Measurements from ENCODE around the gene GATA5. TPM values are rescaled to one million over a fixed set of nuclear protein-coding genes. Genes with fewer than 3 reads are reported as not detected.

GATA5 gene
- total RNA-seq, 1 experiment from 2014 or later = 0.10 TPM

DNA sequence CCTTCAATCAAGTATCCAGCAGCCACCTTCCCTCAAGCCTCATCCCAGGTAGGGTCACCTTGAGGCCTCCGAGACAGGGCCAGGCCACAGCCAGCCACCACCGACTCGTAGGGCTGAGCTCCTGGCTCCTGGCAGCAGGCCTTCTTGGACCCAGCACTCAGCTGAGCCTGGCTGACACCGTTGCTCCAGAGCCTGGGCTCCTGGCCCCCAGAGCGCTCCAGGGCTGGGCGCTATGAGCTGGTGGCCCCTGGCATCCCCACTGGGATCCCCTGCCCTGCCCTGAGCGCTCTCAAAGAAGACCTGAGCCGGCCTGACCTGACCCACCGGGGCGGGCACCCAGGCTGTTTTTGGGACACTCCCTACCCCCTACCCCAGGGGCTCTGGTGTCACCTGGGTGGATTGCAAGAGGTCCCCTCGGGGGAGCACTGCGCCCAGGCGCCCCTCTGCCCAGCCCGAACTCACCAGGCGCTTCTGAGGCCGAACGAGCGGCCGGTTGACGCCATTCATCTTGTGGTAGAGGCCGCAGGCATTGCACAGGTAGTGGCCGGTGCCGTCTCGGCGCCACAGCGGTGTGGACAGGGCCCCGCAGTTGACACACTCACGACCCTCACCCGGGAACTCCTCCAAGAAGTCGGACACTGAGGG is 2.7 kb downstream of the GATA5 start:
- DNase-seq (ENCODE audit: low spot score) = no peak

DNA sequence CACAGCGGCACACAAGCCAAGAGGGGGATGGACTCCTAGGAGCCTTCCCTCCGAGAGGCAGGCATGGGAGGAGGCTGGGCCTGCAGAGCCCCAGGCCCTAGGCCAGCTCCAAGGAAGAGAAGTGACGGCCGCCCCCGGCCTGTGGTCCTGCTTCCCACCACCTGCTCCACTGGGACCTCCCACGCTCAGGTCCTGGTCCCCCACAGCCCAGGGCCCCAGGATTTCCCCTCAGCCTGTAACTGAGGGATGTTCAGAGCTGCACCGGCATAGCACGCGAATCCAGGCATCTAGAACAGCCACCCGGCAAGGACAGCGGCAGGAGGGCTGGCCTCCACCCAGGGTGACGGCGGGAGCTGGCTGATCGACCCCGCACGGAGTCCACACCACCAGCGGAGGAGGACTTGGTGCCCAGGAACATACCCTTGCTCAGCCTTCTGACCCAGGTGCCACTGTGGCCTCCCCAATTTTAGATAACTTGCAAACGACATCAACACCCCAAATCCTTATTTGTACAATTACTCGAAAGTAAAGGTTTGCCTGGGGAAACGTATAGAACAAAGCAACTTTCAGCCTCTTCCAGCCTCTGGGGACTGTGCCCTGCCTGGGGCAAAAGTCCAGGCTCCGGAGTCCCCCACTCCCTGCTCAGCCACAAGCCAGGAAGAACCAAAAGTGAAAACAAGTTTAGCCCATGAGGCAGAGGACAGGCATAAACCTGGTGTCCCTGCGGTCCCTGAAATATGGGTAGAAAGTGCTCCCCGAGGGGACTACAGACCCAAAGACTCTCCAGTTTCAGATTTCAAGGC is 3.5 kb downstream of the GATA5 start:
- no peak for DNase-seq (ENCODE audit: low spot score)

DNA sequence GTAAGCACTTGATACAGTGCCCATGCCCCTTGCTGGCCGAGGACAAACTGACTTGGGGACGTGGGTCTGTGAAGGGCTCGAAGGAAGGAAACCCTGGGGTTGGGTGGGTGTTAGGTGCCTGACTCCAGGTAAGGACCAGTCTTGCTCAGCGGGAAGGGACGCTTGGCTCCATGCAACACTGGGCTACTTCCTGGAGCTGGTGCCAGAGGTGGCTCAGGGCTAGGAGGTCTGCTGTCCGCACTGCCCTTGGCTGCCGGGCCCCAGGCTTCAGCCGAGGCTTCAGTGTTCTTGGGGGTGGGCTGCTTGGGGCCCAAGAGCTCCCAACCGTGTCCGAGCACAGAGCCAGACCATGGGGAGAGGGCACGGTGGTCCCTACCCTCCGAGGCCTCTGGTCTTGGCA is 5.3 kb downstream of the GATA5 start:
- DNase-seq (ENCODE audit: low spot score) = no peak

DNA sequence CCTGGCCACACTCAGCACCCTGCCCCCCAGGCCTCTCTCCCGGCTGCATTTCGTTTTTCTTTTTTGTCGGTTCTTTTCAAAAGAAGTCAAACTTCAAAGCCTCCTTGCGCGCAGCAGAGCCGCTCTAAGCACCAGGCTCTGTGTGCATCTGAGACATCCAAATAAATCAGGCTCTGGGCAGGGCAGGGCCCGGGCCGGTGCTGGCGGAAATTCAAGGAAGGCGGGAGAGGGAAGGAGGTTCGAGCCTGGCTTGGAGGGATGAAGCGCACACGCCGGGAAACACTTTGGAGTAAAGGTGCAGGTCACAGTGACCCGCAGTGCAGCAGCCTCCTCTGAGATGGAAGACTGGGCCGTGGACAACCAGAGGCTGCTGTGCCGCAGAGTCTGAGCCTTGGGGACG is 5.8 kb downstream of the GATA5 start:
- DNase-seq (ENCODE audit: low spot score) = no peak

DNA sequence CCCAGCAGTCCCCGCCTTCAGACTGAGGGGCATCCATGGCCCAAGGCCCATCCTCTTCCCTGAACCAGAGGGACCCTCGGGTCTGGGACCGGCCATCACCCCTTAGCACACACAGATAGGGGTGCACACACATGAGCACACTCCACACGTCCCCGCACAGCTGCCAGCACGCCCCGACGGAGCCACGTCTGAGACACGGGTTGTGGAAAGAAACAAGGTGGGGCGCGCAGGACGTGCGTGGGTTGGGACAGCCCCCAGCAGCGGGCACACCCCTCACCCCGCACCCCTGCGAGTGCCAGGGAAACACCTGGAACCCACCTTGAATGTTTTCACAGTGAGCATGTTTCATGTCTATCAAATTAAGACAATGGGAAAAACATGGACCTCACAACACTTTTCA is 6.4 kb downstream of the GATA5 start:
- no peak for DNase-seq (ENCODE audit: low spot score)

DNA sequence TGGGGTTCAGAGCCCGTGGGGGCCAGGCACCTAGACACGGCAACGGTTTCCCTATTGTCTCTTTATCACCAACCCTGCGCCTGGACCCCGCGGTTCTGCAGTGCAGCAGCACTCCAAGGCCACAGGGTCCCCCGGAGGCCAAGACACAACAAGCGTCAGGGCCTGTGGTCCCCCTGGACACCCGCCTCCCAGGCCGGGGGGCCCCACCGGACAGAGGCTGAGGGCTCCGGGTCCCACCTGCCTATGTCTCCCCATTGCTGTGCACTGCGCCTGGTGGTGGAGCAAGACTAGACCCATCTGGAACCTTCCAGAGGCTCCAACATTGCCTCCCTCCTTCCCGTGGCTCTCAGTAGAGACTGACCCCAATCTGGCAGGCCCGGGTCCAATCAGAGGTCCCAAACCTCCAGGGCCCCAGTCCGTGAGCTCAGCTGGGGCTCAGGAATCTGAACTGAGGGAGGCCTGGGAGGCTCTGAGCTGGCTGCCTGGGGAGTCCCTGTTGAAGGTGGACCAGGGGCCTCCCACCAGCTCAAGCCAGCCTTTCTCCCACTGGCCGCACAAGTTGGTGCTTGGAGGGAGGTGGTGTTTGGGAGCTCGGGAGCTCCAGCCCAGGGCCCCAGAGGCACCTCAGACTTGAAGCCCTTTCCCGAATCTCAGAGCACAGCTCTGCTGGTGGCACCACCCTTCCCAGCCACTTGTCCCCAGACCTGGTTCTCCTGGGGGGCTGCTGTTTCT is 8.8 kb downstream of the GATA5 start:
- no peak for DNase-seq (ENCODE audit: low spot score)

DNA sequence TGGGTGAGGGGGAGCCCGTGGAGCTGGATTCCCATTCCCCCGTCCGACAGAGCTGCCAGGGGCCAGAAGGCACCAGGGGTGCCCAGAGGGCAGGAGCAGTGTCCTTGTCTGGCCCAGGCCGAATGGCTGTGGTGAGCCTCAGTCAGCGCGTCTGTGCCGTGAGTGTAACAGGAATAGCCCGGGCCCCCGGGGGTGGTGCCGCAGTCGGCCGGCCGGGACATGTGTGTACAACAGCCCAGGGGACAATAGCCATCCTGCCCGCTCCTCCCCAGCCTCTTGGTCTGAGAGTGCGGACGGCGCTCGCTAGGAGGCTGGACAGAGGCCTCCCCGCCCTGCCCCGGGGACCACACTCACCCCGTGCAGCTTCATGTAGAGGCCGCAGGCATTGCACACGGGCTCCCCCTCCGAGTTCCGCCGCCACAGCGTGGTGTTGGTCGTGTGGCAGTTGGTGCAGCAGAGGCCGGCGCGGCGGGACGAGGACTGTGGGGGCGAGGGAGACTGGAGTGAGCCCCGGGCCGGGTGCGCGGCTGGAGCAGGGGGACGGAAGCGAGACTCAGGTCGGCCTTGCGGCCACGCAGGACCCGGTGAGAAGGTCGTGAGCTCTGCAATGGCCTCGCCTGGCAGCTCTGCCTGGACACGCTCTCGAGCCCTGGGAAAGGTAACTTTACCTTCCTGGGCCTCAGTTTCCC is 9.6 kb downstream of the GATA5 start:
- no peak for DNase-seq (ENCODE audit: low spot score)

DNA sequence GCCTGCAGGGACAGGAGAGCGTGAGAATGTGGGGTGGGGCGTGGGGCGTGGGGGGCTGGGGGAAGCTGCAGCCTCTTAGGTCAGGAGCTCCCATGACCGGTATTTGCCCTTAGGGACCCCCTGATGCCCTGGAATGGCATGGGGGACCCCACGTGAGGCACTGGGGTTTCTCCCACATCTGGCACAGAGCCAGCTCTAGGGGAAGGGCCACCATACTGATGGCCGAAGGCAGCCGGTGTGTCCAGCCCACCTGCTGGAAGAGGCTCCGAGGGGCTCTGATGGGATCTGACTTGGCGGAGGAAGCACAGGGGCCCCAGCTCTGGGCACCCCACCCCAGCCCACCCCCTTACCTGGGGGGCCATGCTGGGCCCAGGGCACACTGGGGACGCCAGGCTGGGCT is 10.8 kb downstream of the GATA5 start:
- DNase-seq (ENCODE audit: low spot score) = no peak

DNA sequence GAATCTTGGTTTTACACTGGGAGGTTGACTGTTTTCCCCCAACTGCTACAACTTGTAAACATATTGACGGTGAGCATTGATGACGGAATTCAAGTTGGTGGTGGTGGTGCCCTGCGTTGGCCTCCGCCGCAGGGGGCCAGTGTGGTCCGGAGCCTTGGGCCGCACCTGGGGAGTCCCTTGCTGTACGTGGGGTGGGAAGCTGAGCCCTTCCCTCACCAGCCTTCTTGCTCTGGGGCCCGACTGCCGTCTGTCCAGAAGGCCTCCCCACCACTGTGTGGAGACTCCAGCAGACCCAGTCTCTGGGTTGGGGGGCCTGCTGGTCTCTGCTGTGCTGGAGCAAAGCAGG is 11.4 kb downstream of the GATA5 start:
- DNase-seq (ENCODE audit: low spot score) = no peak

DNA sequence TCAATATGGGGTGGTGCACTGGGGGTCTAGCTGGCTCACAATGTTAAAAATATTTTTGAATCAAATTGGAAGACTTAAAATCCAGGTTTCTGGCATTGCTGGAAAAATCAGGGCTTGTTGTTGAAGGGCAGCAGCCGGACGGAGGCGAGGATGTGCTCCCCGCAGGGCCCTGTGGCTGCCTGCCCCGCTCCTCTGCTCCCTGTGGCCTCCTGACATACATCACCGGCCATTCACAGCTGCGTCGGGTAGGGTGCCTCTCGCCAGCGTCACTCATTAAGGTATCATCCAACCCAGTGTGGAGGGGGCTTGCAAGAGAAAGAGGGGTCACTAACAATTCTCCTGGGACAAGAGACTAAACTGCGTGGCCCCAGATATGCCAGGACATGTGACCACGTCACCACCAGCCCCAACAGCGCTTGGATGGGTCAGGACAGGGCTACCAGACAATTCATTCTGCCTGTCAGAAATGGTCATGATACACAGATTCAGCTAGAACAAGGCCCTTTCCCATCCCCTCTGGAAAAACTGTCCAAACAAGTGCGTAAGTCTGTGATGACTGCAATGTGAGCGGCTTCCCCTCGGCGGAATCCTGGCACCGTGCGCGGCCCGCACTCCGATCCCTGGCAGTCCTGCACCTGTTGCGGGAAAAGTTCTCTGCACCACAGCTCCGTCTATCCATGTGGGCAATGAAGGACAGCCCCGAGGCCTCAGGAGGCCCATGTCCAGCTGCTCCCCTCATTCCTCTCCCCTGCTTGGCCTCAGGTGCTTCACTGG is 12.0 kb downstream of the GATA5 start:
- DNase-seq (ENCODE audit: low spot score) = no peak

DNA sequence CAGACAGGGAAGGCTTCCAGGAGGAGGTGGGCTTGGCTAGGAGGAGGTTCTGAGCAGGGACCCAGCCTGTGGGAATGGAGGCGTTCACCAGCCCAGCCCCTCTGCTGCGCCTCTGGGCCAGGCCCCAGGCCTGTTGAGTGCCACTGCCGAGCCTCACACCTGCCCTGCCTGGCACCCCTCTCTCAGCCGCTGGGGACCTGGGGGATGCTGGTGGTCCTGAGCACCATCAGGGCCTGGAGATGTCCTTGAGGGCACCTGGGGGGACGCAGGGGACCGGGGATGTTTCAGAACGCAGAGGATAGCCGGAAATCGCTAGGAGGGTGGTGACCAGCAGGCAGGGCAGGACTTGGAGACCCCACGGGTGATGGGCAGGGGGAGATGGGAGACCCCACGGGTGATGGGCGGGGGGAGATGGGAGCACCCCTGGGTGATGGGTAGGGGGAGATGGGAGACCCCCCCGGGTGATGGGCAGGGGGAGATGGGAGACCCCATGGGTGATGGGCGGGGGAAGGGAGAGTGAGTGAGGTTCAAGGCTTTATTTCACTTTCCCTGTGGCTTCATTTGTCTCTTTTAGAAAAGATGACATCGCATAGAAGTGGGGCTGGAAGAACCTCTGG is 12.7 kb downstream of the GATA5 start:
- DNase-seq (ENCODE audit: low spot score) = no peak

DNA sequence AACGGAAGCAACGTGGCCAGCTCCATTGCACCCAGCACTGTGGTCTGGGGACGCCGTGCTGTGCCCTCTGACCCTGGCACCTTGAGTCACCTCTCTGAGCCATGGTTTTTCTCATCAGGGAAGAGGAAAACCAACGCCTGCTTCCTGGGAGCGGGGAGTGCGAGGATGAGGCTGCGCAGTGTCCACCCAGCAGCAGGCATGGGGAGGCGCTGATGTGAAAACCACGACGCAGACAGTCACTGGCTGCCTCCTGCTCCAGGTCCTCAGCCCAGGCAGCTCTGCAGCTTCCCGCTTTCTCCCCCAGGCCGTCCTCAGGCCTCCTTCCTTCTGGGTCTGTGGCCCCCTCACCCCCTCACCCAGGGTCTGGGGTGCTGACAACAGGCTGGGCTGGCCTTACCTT is 14.0 kb downstream of the GATA5 start:
- no peak for DNase-seq (ENCODE audit: low spot score)

DNA sequence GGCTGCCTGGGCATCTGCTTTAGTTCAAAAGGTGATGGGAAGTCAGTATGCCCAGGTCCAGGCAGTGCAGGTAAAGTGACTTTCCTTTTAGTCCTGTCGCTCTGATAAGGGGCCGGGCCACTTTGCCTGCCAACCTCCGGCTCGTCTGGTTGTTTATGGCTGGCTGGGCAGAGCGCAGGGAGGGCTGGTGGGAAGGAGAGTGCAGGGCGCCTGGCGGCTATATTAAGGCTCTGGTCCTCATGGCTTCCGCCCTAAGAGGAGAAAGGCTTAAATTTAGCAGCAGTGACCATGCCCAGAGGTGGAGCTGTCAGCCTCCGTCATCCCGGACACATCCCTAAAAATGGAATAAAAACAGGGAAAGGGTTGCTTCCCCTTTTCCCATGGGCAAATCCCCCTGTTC is 14.6 kb downstream of the GATA5 start:
- DNase-seq (ENCODE audit: low spot score) = no peak

DNA sequence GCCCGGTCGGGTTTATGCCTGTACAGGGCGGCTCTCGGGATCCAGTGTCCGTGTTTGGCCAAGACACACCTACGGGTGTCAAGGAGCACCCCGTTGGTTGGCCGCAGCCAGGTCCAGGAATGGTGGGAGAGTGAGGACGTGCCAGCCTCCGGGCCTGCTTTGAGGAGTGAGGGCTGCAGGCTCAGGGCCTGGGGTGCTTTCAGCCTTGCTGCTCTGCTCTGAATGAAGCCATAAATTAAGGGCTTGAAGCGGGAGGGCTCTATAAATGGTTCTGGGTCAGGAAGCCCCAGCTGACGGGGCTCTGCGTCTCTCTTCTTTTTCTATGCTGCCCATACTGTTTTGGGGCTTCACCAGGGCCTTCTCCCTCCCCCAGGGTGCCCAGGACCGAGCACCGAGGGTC is 15.1 kb downstream of the GATA5 start:
- no peak for DNase-seq (ENCODE audit: low spot score)

DNA sequence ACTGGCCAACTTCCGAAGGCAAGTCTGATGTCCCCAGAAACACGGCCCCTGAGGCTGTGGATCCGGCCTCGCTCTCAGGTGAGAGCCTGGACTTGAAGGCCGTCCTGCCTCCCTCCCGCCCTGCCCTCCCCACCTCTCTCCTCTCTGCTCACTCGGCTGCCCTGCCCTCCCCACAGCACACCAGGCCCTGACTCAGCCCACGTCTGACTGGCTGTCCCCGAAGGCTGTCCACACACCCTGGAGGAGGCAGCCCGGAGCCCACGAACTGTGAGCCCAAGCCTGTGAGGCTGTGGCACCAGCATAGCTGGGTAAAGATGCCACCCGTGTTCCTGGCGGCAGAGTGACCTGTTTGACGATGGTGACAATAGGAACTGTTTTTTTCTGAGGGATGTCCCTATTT is 16.3 kb downstream of the GATA5 start:
- DNase-seq (ENCODE audit: low spot score) = no peak

DNA sequence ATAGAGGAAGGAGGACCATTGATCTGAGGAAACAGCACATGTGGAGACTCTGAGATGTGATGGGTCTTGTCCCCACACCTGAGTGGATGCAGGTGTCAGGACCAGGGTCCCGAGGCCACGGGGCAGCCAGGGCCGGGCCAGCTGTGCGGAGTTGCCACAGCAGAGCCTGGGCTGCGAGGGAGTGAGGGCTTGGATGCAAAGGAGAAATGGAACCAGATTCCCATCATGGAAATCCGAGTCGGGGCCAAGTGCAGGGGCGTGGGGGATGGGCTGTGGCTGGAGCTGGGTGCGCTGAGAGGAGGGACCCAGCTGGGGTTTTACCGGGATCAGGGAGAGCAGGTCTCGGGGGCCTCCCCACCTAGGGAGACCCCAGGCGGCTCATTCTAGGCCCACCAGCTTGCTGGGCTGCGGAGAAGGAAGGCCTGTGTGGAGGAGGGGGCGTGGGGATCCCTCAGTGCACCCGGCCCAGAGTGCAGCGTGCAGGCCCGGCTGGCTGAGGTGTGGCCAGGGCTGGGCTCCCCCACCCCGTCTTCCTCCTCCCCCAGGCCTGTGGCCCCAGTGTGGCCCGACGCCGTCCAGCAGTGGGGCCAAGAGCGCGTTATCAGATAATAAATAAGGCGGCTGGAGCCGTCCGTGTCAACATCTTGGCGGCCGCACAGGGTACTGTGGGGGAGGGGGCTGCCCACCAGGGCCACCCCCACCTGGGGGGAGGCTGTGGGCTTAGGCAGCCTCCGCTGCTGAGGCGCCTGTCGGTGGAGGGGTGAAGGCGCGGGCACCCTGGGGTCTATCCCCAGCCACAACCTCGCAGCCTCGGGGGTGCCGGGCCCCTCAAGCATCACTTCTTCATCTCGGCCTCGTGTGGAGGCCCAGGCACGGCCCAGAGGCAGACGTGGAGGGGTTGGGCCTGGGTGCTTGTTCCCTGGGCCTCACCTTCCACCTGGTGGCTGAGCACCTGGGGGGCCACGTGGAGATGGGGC is 17.2 kb downstream of the GATA5 start:
- DNase-seq (ENCODE audit: low spot score) = no peak

DNA sequence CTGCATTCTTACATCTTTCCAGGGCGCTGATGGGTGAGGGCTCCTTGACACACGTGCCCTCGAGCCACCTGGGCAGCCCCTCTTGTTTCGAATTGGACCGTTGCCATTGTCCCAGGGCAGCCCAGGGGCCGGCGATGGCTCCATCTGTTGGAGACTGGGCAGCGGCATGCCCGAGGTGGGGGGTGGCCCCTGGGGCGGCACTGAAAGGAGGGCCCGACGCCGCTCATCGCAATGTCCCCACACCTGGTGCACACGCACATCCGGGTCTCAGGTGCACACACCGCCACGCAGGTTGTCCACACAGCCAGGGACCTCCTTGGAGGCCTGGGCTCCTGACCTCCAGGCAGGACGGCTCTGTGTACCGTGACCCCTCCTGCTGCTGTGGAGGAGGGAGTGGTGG is 18.0 kb downstream of the GATA5 start:
- no peak for DNase-seq (ENCODE audit: low spot score)

DNA sequence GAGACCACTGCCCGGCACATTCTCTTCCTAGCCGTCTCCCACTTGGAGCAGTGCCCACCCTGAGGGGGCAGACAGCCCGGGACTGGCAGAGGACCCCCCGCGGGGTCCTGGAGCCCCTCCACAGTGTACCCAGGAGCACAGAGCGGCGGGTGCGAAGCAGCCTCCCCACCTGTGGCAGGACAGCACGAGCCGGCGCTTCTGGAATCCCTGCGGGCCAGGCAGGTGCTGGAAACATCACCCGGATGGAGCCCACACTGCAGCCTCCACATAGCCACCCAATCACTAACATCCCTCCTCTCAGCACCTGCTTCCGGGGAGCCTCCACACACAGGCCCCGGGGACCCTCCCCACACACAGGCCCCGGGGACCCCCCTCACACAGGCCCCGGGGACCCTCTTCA is 18.7 kb downstream of the GATA5 start:
- DNase-seq (ENCODE audit: low spot score) = no peak

DNA sequence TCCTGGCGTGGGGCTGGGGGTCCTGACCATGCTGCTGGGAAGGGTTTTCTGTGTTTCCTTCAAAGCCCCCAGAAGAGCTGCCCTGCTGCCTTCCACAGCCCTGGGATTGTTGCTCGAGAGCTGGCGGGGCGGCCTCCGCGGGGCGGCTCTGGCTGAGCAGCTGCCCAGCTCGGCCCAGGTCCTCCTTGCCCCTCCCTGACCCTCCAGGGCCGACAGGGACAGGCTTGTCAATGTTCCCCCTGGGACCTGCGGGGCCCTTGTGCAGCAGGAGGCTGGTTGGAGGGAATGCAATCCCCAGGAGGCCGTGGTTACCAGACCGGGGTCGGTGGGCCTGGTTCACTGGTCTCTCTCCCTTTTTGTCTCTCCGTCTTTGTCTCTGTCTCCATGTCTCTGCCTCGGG is 19.9 kb downstream of the GATA5 start:
- no peak for DNase-seq (ENCODE audit: low spot score)

All from H4 (cell line).